Measurements from ENCODE around the gene KLHDC4.

GRCh38 chr16:87694441-87695125, 71.2 kb downstream of the KLHDC4 start:
- TF ChIP-seq, protein P1, sequence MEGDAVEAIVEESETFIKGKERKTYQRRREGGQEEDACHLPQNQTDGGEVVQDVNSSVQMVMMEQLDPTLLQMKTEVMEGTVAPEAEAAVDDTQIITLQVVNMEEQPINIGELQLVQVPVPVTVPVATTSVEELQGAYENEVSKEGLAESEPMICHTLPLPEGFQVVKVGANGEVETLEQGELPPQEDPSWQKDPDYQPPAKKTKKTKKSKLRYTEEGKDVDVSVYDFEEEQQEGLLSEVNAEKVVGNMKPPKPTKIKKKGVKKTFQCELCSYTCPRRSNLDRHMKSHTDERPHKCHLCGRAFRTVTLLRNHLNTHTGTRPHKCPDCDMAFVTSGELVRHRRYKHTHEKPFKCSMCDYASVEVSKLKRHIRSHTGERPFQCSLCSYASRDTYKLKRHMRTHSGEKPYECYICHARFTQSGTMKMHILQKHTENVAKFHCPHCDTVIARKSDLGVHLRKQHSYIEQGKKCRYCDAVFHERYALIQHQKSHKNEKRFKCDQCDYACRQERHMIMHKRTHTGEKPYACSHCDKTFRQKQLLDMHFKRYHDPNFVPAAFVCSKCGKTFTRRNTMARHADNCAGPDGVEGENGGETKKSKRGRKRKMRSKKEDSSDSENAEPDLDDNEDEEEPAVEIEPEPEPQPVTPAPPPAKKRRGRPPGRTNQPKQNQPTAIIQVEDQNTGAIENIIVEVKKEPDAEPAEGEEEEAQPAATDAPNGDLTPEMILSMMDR (IDR thresholded peaks at IDR 0.05) = no peak
- TF ChIP-seq POLR2A (IDR thresholded peaks at IDR 0.05) = no peak
